GM12873 (cell line): ENCODE measurements around the gene GJB4.

Experiments used
- TF ChIP-seq, protein P1 (sequence below): IDR thresholded peaks from 2 replicates; pipeline ENCODE4 v1.5.1; 2012; ENCODE audit warnings: low read depth, mild to moderate bottlenecking, moderate library complexity, low read length, control low read depth; ENCODE audit not compliant: insufficient read depth; ENCODE audit errors: missing control alignments

The GJB4 gene

DNA sequence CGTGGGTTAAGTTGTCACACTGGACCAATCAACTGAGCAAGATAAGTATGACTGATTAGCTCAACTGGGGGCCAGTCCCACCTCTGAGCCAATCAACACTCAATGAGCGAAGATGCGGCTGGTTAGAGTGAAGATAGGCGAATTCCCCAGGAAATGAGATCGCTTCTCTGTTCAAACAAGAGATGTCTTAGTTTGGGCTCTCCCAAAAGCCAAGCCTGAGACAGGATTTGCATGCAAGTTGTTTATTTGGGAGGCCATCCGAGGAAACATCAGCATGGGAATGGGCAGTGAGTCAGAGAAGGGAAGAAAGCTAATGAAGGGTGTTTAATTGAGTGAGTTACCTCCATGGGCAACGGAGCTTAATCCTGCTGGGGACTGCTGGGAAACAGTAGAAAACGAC is 9.5 kb upstream of the GJB4 start:
- TF ChIP-seq, protein P1, sequence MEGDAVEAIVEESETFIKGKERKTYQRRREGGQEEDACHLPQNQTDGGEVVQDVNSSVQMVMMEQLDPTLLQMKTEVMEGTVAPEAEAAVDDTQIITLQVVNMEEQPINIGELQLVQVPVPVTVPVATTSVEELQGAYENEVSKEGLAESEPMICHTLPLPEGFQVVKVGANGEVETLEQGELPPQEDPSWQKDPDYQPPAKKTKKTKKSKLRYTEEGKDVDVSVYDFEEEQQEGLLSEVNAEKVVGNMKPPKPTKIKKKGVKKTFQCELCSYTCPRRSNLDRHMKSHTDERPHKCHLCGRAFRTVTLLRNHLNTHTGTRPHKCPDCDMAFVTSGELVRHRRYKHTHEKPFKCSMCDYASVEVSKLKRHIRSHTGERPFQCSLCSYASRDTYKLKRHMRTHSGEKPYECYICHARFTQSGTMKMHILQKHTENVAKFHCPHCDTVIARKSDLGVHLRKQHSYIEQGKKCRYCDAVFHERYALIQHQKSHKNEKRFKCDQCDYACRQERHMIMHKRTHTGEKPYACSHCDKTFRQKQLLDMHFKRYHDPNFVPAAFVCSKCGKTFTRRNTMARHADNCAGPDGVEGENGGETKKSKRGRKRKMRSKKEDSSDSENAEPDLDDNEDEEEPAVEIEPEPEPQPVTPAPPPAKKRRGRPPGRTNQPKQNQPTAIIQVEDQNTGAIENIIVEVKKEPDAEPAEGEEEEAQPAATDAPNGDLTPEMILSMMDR = no peak

DNA sequence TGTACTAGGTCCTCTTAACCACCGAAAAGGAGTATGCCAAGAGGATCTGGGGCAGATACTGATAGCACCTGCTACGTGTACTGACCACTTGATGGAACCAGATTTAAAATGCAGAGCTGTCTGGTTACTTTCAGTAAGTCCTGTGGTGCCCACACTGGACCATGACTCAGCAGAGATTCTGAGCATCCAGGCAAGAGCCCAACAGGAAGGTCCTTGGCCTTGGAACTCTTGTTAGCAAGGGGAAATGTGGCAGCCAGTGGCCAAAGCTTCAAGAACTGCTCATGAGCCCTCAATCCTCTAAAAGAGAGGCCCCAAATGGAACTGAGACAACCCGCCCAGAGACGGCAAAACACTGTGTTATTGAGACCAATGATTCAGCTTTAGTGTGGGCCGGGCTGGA is 8.9 kb upstream of the GJB4 start:
- TF ChIP-seq, protein P1 = no peak

DNA sequence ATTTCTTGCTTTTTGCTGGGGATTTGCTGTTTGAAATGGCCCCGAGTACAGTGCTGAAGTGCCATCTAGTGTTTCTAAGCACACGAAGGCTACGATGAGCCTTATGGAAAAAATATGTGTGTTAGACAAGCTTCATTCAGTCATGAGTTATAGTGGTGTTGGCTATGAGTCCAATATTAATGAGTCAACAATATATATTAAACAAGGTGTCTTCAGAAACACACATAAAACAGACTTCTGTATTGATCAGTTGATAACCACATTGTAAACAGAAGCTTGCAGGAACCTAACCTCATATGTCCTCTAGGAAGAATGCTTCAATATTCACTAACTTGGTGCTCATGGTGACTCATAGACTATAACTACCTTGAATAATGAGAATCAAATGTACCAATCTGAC is 6.4 kb upstream of the GJB4 start:
- TF ChIP-seq, protein P1 = no peak

DNA sequence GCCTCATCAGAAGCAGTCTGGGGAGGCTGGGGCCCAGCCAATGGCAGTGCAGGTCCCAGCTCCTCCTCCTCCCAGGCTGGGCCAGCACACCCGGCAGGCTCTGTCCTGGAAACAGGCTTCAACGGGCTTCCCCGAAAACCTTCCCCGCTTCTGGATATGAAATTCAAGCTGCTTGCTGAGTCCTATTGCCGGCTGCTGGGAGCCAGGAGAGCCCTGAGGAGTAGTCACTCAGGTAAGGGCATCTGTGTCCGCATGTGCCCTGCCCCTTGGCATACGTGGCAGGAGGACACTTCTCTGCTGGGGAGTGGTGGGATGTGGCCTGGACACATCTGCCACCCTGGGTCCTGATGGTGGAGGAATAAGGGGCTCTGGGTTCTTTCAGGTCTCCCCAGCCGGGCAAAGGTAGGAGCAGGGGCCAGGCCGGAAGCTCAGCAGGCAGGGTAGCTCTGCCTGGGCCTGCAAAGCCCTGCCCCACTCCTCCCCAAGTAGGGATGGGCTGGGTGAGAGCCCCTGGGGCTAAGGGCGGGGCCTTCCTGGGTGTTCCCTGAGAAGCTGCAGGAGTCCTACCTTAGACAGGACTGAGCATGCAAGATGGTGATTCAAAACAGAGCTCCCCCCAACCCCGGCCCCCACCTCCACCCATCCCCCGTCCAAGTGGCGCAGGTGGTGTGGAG is 4.4 kb upstream of the GJB4 start, which contains the start of gene GJB5:
Gene GJB5 (plus strand): TSS at position 84 of the 674 bp plus-strand sequence. CDS start 2,284 bp downstream, outside the sequence.
- TF ChIP-seq, protein P1 = no peak

DNA sequence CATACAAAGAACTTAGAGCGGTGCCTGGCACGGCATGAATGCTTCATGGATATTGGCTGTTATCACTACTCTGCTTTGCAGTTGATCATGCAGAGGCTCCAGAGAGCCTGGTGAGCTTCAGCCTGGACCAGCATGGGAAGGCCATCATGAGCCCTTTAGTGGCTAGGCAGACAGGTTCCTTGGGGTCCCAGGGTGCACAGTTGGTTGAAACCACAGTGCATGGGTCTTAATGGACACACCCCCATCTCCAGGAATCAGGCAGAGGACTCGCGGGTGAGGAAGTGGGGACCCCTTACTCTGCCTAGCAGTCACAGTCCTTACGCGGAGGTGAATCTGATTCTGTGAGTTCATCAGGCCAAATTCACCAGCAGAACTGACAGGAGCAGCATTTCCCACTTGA is 3.6 kb upstream of the GJB4 start:
- TF ChIP-seq, protein P1 = no peak

DNA sequence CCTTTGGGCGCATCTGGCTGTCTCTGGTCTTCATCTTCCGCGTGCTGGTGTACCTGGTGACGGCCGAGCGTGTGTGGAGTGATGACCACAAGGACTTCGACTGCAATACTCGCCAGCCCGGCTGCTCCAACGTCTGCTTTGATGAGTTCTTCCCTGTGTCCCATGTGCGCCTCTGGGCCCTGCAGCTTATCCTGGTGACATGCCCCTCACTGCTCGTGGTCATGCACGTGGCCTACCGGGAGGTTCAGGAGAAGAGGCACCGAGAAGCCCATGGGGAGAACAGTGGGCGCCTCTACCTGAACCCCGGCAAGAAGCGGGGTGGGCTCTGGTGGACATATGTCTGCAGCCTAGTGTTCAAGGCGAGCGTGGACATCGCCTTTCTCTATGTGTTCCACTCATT is 2.2 kb upstream of the GJB4 start:
- TF ChIP-seq, protein P1 = no peak

DNA sequence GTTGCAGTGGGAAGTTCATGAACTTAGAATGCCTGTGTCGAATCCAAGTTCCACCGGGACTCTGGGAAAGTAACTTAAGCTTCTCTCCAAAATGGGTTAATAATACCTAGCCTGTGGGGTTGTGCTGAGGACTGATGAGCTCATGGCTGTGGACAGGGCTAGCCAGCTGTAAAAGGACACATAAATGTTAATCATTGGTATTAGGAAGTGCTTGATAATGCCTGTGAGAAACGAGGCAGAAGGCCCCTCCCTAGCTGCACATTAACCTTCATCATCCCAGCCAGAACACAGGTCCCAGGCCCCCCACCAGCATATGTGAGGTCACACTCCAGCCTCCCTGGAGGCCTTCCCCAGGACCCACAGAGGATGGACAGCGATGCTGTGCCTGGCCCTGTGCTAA is 789 bp upstream of the GJB4 start:
- TF ChIP-seq, protein P1 = no peak
